GM13977 (cell line): Measurements from ENCODE around the gene NRF1.
A peak's percentile ranks its signal among the peaks of the same experiment; 100 is the strongest.

Experiments used
- DNase-seq: peaks from one replicate; pipeline ENCODE4 v3.0.0; 2012; ENCODE audit warnings: low spot score
- CTCF ChIP-seq: IDR thresholded peaks from 2 replicates; pipeline ENCODE4 v1.5.1; 2012; ENCODE audit warnings: mild to moderate bottlenecking, control low read depth; ENCODE audit not compliant: insufficient read depth; ENCODE audit errors: extremely low read depth, missing control alignments
- in situ Hi-C: fragments of 300-500 bp; cut with MboI; formaldehyde crosslinking; loops from one replicate; pipeline ENCODE4 v1.12.0; 2022; ENCODE audit warnings: low sequenced_read_pairs, low pct_unique_long_range_greater_than_20kb, mixed read lengths, inconsistent platforms; ENCODE audit not compliant: unreplicated experiment

The NRF1 gene

GRCh38 chr7:129762387-129762969 is 151.0 kb downstream of the NRF1 start:
- no peak for TF ChIP-seq CTCF
- DNase-seq, result no peak
- in situ Hi-C loops, result no loop called here

DNA sequence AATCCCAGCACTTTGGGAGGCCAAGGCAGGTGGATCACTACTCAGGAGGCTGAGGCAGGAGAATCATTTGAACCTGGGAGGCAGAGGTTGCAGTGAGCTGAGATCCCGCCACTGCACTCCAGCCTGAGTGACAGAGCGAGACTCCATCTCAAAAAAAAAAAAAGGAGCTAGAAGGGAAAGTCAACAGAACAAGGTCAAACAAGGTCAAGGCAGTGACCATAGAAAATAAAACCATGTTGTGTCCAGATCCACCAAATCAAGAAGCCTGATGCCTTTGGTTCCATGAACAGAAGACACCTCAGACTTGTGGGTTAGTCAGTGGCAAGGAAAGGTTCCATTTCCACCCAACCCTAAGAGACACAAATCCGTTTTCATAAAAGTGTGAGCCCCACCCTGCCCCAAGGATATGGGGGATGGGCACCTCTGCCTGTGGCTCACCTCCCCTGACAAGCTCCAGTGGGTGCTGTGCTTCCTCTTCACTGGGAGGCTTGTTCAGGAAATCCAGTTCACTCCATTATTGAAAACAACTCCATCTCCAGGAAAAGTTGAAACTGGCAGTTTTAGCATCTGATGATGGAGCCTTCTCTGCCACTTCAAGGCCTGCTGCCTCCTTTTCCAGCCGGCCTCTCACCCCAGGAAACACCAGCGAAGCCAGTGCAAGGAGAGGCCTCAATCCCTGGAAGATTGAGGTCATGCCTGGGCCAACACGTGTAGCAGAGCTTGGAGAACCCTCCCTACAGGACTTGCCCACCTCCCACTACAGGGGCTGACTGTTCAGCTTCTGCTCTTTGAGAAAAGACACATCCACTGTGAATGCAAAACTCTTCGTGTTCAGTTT is 152.9 kb downstream of the NRF1 start:
- TF ChIP-seq CTCF, result no peak
- DNase-seq, result peak; percentile 17
- in situ Hi-C loops, result no loop called here

DNA sequence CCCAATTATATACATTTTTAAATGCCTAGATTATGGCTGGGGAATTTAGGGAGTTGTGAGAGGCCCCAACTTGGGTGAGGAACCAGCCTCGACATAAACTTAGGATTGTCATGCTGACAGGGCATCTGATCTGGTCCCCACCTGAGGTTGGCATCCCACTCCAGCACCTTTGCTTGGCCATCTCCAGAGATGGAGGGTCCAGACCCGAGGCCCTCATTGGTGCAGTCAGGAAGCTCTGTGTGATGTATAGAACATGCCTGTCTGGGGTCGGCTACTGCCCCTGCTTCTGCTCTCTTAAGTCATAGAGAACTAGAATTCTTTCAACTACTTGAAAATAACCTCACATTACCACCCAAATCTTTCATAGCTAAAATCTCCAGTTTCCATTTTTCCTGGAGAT is 153.8 kb downstream of the NRF1 start:
- DNase-seq, result no peak
- in situ Hi-C loops, result no loop called here
- no peak for TF ChIP-seq CTCF

- no peak for TF ChIP-seq CTCF
- in situ Hi-C loops, result no loop called here
- no peak for DNase-seq
Measured at GRCh38 chr7:129767120-129768015, 155.8 kb downstream of the NRF1 start.

DNA sequence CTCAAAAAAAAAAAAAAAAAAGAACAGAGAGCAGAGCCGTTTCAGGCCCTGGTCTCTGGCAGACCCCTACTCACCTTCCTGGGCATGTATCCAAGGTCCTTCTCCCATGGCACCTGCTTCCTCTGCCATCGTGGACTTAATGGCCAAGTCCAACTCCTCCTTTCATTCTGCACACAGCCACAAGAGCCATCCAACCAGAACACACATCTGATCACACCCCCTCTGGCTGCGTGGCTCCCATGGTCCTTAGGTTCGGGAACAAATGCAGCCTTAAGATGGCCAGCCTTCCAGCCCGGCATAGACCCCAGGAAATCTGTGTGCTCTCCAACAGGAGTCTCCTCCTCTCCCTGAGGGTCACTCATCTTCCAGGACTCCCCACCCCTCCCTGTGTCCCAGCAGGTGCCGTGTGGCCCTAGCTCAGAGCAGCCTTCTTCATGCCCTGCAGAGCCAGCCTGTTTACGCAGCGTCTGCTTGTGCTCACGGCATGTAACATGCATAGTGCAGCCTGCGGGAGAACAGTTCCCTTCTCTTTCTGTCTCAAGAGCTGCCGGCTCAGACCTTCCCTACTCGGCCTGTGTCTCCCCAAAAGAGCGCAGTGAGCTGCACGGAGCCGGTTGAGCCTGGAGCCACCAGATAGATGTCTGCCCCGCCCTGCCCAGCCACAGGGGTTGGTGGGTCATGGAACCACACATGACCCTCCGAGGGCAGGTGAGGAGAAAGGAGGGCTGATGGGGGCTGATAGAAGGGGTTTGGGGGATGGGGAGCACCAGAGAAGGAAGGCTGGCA is 157.3 kb downstream of the NRF1 start:
- in situ Hi-C loops, result no loop called here
- DNase-seq, result no peak
- no peak for TF ChIP-seq CTCF

DNA sequence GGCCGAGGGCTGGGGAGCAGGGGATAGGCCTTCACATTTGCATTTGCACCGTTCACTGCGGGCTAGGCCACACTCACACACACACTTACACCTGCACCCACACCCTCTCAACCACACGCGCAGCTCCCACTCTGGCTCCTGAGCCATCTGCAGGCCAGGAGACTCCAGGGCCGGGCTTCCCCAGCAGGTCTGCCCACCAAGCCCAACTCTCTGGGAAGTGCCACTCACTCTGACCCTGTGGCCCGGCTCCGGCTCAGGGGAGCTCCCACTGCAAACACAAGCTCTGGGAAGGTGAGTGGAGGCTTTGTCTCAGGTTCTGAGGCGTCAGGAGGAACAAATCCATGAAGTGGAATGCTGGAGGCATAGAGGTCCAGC is 157.9 kb downstream of the NRF1 start:
- peak; percentile 23 for DNase-seq
- in situ Hi-C loops, result no loop called here
- TF ChIP-seq CTCF, result no peak
